Neural progenitor cell (in vitro differentiated cells): ENCODE data around the gene MICAL2. TPM values are rescaled to one million over a fixed set of nuclear protein-coding genes. Genes with fewer than 3 reads are reported as not detected.

Experiments used
- DNase-seq: peaks from one replicate; pipeline ENCODE4 v3.0.0-alpha.2; 2016; ENCODE audit warnings: low spot score
- H2AFZ ChIP-seq: fragments of 200-600 bp; sonication (generic); replicated peaks from 2 replicates; pipeline ENCODE4 v1.6.1; 2016; ENCODE audit warnings: antibody characterized with exemption
- H3F3A ChIP-seq: fragments of 200-600 bp; sonication (generic); 2 replicates; pipeline ENCODE4 v1.6.1; 2016; ENCODE audit warnings: antibody characterized with exemption, low read depth
- H3K27ac ChIP-seq: fragments of 200-600 bp; sonication (generic); 2 replicates; pipeline ENCODE4 v1.5.1; 2016; ENCODE audit warnings: mild to moderate bottlenecking
- H3K27me3 ChIP-seq: fragments of 200-600 bp; sonication (generic); 2 replicates; pipeline ENCODE4 v1.6.1; 2016; ENCODE audit warnings: mild to moderate bottlenecking, moderate library complexity
- H3K36me3 ChIP-seq: fragments of 200-600 bp; sonication (generic); 2 replicates; pipeline ENCODE4 v1.5.1; 2016
- H3K4me1 ChIP-seq: fragments of 200-600 bp; sonication (generic); 2 replicates; pipeline ENCODE4 v1.6.1; 2016; ENCODE audit warnings: mixed run types
- H3K4me2 ChIP-seq: fragments of 200-600 bp; sonication (generic); 2 replicates; pipeline ENCODE4 v1.6.1; 2016
- H3K4me3 ChIP-seq: fragments of 200-600 bp; sonication (generic); 2 replicates; pipeline ENCODE4 v1.5.1; 2016
- H3K79me2 ChIP-seq: fragments of 200-600 bp; sonication (generic); 2 replicates; pipeline ENCODE4 v1.6.1; 2016; ENCODE audit warnings: low read depth
- H3K9ac ChIP-seq: fragments of 200-600 bp; sonication (generic); 2 replicates; pipeline ENCODE4 v1.6.1; 2016
- H3K9me3 ChIP-seq: fragments of 200-600 bp; sonication (generic); 2 replicates; pipeline ENCODE4 v1.5.1; 2016; ENCODE audit warnings: low read depth
- H4K20me1 ChIP-seq: fragments of 200-600 bp; sonication (generic); 2 replicates; pipeline ENCODE4 v1.6.1; 2016; ENCODE audit warnings: low read depth
- H3K27ac Mint-ChIP-seq: 3 replicates; pipeline ENCODE4 v1.8.0; 2021; ENCODE audit warnings: mixed read lengths
- H3K27me3 Mint-ChIP-seq: 2 replicates; pipeline ENCODE4 v1.8.0; 2022; ENCODE audit warnings: low read depth, mild to moderate bottlenecking, inconsistent platforms, moderate library complexity, mixed read lengths; ENCODE audit not compliant: insufficient read depth
- H3K36me3 Mint-ChIP-seq: 3 replicates; pipeline ENCODE4 v1.8.0; 2021; ENCODE audit warnings: mixed read lengths
- H3K4me1 Mint-ChIP-seq: 3 replicates; pipeline ENCODE4 v1.8.0; 2021; ENCODE audit warnings: mixed read lengths
- H3K4me3 Mint-ChIP-seq: 3 replicates; pipeline ENCODE4 v1.8.0; 2021; ENCODE audit warnings: mild to moderate bottlenecking, moderate library complexity, mixed read lengths
- H3K9me3 Mint-ChIP-seq: 3 replicates; pipeline ENCODE4 v1.8.0; 2020; ENCODE audit warnings: mixed read lengths
- EZH2 ChIP-seq: fragments of 200-600 bp; sonication (generic); IDR thresholded peaks from 2 replicates; pipeline ENCODE4 v1.6.1; 2017; ENCODE audit warnings: antibody characterized with exemption, mild to moderate bottlenecking, moderate library complexity
- EZH2phosphoT487 ChIP-seq: fragments of 200-600 bp; sonication (generic); IDR thresholded peaks from 2 replicates; pipeline ENCODE4 v1.6.1; 2017; ENCODE audit warnings: antibody characterized with exemption
- total RNA-seq: library from RNA; depleted of rRNA; stranded (reverse); fragments of >200 nt; gene quantifications from 2 replicates; pipeline ENCODE4 v1.2.3, GENCODE V29; 2015; ENCODE audit warnings: low replicate concordance
- TF ChIP-seq, protein P1 (sequence below): fragments of 200-600 bp; sonication (generic); IDR thresholded peaks from 2 replicates; pipeline ENCODE4 v1.5.1; 2017; ENCODE audit warnings: antibody characterized with exemption, mild to moderate bottlenecking

Gene MICAL2
- total RNA-seq, 1 donor from 2014 or later = 0.60 TPM

- H4K20me1 ChIP-seq = no peaks in the 10 kb centered on the region
- Mint-ChIP-seq H3K36me3 (no peaks in the 10 kb centered on the region), H3K27ac (no peak overlapping the region), H3K4me1 (peaks cover 17% of the 10 kb centered on the region), H3K9me3 (no peaks in the 10 kb centered on the region), H3K4me3 (no peak overlapping the region), H3K27me3 (peaks cover 3% of the 10 kb centered on the region)
- no peaks in the 10 kb centered on the region for H3K79me2 ChIP-seq
- no peaks in the 10 kb centered on the region for H3K36me3 ChIP-seq
- no peaks in the 10 kb centered on the region for H3F3A ChIP-seq
- H3K4me3 ChIP-seq = no peak overlapping the region
- H3K9ac ChIP-seq = no peak overlapping the region
- H3K27ac ChIP-seq = no peak overlapping the region
- H2AFZ ChIP-seq = no peak overlapping the region
- no peak overlapping the region for H3K4me2 ChIP-seq
- DNase-seq = no peak
- no peaks in the 10 kb centered on the region for H3K27me3 ChIP-seq
- H3K4me1 ChIP-seq = no peaks in the 10 kb centered on the region
- H3K9me3 ChIP-seq = no peaks in the 10 kb centered on the region
- TF ChIP-seq EZH2phosphoT487 (no peak), EZH2 (no peak)
- TF ChIP-seq, protein P1, sequence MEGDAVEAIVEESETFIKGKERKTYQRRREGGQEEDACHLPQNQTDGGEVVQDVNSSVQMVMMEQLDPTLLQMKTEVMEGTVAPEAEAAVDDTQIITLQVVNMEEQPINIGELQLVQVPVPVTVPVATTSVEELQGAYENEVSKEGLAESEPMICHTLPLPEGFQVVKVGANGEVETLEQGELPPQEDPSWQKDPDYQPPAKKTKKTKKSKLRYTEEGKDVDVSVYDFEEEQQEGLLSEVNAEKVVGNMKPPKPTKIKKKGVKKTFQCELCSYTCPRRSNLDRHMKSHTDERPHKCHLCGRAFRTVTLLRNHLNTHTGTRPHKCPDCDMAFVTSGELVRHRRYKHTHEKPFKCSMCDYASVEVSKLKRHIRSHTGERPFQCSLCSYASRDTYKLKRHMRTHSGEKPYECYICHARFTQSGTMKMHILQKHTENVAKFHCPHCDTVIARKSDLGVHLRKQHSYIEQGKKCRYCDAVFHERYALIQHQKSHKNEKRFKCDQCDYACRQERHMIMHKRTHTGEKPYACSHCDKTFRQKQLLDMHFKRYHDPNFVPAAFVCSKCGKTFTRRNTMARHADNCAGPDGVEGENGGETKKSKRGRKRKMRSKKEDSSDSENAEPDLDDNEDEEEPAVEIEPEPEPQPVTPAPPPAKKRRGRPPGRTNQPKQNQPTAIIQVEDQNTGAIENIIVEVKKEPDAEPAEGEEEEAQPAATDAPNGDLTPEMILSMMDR = no peak
Observed at GRCh38 chr11:12160680-12161079, 50.3 kb downstream of the MICAL2 start.

DNA sequence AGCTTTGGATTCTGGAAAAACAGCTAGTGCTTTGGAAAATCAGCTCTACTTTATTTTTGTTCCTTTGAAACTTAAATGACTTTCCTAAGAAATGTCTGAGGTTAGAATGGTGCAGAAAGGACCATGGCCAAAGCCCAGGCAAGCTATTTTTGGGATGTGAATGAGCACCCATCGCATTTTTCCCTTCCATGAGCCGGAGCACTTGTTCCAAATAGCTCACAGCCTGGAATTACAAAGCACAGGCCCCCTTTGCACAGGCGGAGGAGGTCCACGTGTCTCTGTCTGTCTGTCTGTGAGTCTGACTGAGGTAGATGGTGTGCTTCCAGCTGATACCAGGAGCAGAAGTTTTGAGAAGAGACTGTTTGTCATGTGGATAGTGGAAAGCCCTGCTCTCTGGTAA lies 50.7 kb downstream of the MICAL2 start:
- Histone ChIP-seq H3K9me3 (no peaks in the 10 kb centered on the region), H3K27me3 (no peaks in the 10 kb centered on the region), H3K4me2 (no peak overlapping the region), H4K20me1 (no peaks in the 10 kb centered on the region), H3K36me3 (no peaks in the 10 kb centered on the region), H3K79me2 (no peaks in the 10 kb centered on the region), H3K4me3 (no peak overlapping the region), H3F3A (no peaks in the 10 kb centered on the region), H3K9ac (no peak overlapping the region), H3K4me1 (no peaks in the 10 kb centered on the region), H2AFZ (no peak overlapping the region), H3K27ac (no peak overlapping the region)
- no peak for DNase-seq
- Mint-ChIP-seq H3K4me3 (no peak overlapping the region), H3K9me3 (no peaks in the 10 kb centered on the region), H3K4me1 (peaks cover 17% of the 10 kb centered on the region), H3K27ac (no peak overlapping the region), H3K27me3 (peaks cover 4% of the 10 kb centered on the region), H3K36me3 (no peaks in the 10 kb centered on the region)
- TF ChIP-seq EZH2 = no peak
- TF ChIP-seq, protein P1 = no peak

GRCh38 chr11:12161603-12162350 lies 51.4 kb downstream of the MICAL2 start:
- no peak overlapping the region for H3K27ac Mint-ChIP-seq
- H3K36me3 Mint-ChIP-seq = no peaks in the 10 kb centered on the region
- H3K9me3 Mint-ChIP-seq = no peaks in the 10 kb centered on the region
- H3K4me1 Mint-ChIP-seq = peaks cover 17% of the 10 kb centered on the region
- Histone ChIP-seq H3K36me3 (no peaks in the 10 kb centered on the region), H3F3A (no peaks in the 10 kb centered on the region), H4K20me1 (no peaks in the 10 kb centered on the region), H3K27ac (no peak overlapping the region), H3K79me2 (no peaks in the 10 kb centered on the region), H3K4me3 (no peak overlapping the region), H3K9ac (no peak overlapping the region), H2AFZ (no peak overlapping the region), H3K27me3 (no peaks in the 10 kb centered on the region), H3K4me2 (no peak overlapping the region), H3K4me1 (no peaks in the 10 kb centered on the region), H3K9me3 (no peaks in the 10 kb centered on the region)
- TF ChIP-seq, protein P1 = no peak
- TF ChIP-seq EZH2 = no peak
- peaks cover 4% of the 10 kb centered on the region for H3K27me3 Mint-ChIP-seq
- H3K4me3 Mint-ChIP-seq = no peak overlapping the region
- no peak for DNase-seq
